Measurements from ENCODE around the gene DNLZ.
"Not testable (repeated sequence)": the region's sequence is repeated elsewhere in the genome, so short reads cannot be mapped to it uniquely, and the experiment has no call there.

Gene DNLZ

GRCh38 chr9:136359774-136360718 is 3.5 kb downstream of the DNLZ start:
- H3K4me3 ChIP-seq (ENCODE audit: low read length) = no peak overlapping the region
- peaks cover 27% of the 10 kb centered on the region for H3K4me1 ChIP-seq (ENCODE audit: control insufficient read depth, insufficient read depth, low read length)
- H3K27me3 ChIP-seq (ENCODE audit: control insufficient read depth, insufficient read depth, low read length) = no peaks in the 10 kb centered on the region
- no peaks in the 10 kb centered on the region for H3K36me3 ChIP-seq (ENCODE audit: control insufficient read depth, insufficient read depth, low read length)
- H3K9ac ChIP-seq (ENCODE audit: low read length) = no peak overlapping the region
- H3K27ac ChIP-seq (ENCODE audit: low read depth, low read length) = peak overlapping the region; percentile 81

- Histone ChIP-seq H3K27ac (ENCODE audit: low read depth, low read length) (no peak overlapping the region), H3K4me1 (ENCODE audit: control insufficient read depth, insufficient read depth, low read length) (peaks cover 29% of the 10 kb centered on the region), H3K27me3 (ENCODE audit: control insufficient read depth, insufficient read depth, low read length) (no peaks in the 10 kb centered on the region), H3K36me3 (ENCODE audit: control insufficient read depth, insufficient read depth, low read length) (no peaks in the 10 kb centered on the region), H3K4me3 (ENCODE audit: low read length) (no peak overlapping the region), H3K9ac (ENCODE audit: low read length) (no peak overlapping the region)
These were observed 4.7 kb downstream of the DNLZ start for GRCh38 chr9:136358888-136359287.

GRCh38 chr9:136358016-136358415 is 5.5 kb downstream of the DNLZ start:
- no peaks in the 10 kb centered on the region for H3K36me3 ChIP-seq (ENCODE audit: control insufficient read depth, insufficient read depth, low read length)
- peaks cover 27% of the 10 kb centered on the region for H3K4me1 ChIP-seq (ENCODE audit: control insufficient read depth, insufficient read depth, low read length)
- H3K4me3 ChIP-seq (ENCODE audit: low read length) = no peak overlapping the region
- H3K27ac ChIP-seq (ENCODE audit: low read depth, low read length) = no peak overlapping the region
- H3K27me3 ChIP-seq (ENCODE audit: control insufficient read depth, insufficient read depth, low read length) = no peaks in the 10 kb centered on the region
- no peak overlapping the region for H3K9ac ChIP-seq (ENCODE audit: low read length)

- Histone ChIP-seq H3K27ac (ENCODE audit: low read depth, low read length) (no peak overlapping the region), H3K27me3 (ENCODE audit: control insufficient read depth, insufficient read depth, low read length) (no peaks in the 10 kb centered on the region), H3K9ac (ENCODE audit: low read length) (no peak overlapping the region), H3K4me3 (ENCODE audit: low read length) (no peak overlapping the region), H3K4me1 (ENCODE audit: control insufficient read depth, insufficient read depth, low read length) (peaks cover 20% of the 10 kb centered on the region), H3K36me3 (ENCODE audit: control insufficient read depth, insufficient read depth, low read length) (no peaks in the 10 kb centered on the region)
These were observed 6.3 kb downstream of the DNLZ start for GRCh38 chr9:136357202-136357725.

GRCh38 chr9:136355616-136356557 is 7.7 kb downstream of the DNLZ start:
- Histone ChIP-seq H3K4me1 (ENCODE audit: control insufficient read depth, insufficient read depth, low read length) (peaks cover 8% of the 10 kb centered on the region), H3K9ac (ENCODE audit: low read length) (no peak overlapping the region), H3K27me3 (ENCODE audit: control insufficient read depth, insufficient read depth, low read length) (no peaks in the 10 kb centered on the region), H3K36me3 (ENCODE audit: control insufficient read depth, insufficient read depth, low read length) (no peaks in the 10 kb centered on the region), H3K27ac (ENCODE audit: low read depth, low read length) (no peak overlapping the region), H3K4me3 (ENCODE audit: low read length) (no peak overlapping the region)

GRCh38 chr9:136354592-136355085 is 8.9 kb downstream of the DNLZ start:
- Histone ChIP-seq H3K27me3 (ENCODE audit: control insufficient read depth, insufficient read depth, low read length) (no peaks in the 10 kb centered on the region), H3K9ac (ENCODE audit: low read length) (no peak overlapping the region), H3K36me3 (ENCODE audit: control insufficient read depth, insufficient read depth, low read length) (no peaks in the 10 kb centered on the region), H3K4me1 (ENCODE audit: control insufficient read depth, insufficient read depth, low read length) (peaks cover 4% of the 10 kb centered on the region), H3K27ac (ENCODE audit: low read depth, low read length) (no peak overlapping the region), H3K4me3 (ENCODE audit: low read length) (no peak overlapping the region)

GRCh38 chr9:136353757-136354488 is 9.6 kb downstream of the DNLZ start:
- H3K9ac ChIP-seq (ENCODE audit: low read length) = no peak overlapping the region
- H3K4me3 ChIP-seq (ENCODE audit: low read length) = no peak overlapping the region
- peaks cover 4% of the 10 kb centered on the region for H3K4me1 ChIP-seq (ENCODE audit: control insufficient read depth, insufficient read depth, low read length)
- H3K27ac ChIP-seq (ENCODE audit: low read depth, low read length) = peak overlapping the region; percentile 52
- H3K27me3 ChIP-seq (ENCODE audit: control insufficient read depth, insufficient read depth, low read length) = no peaks in the 10 kb centered on the region
- H3K36me3 ChIP-seq (ENCODE audit: control insufficient read depth, insufficient read depth, low read length) = no peaks in the 10 kb centered on the region

- no peak overlapping the region for H3K27ac ChIP-seq (ENCODE audit: low read depth, low read length)
- no peaks in the 10 kb centered on the region for H3K27me3 ChIP-seq (ENCODE audit: control insufficient read depth, insufficient read depth, low read length)
- peaks cover 4% of the 10 kb centered on the region for H3K4me1 ChIP-seq (ENCODE audit: control insufficient read depth, insufficient read depth, low read length)
- no peak overlapping the region for H3K4me3 ChIP-seq (ENCODE audit: low read length)
- no peaks in the 10 kb centered on the region for H3K36me3 ChIP-seq (ENCODE audit: control insufficient read depth, insufficient read depth, low read length)
- H3K9ac ChIP-seq (ENCODE audit: low read length) = no peak overlapping the region
These were observed 10.5 kb downstream of the DNLZ start for GRCh38 chr9:136353088-136353487.

GRCh38 chr9:136352682-136353081 is 10.9 kb downstream of the DNLZ start:
- H3K27me3 ChIP-seq (ENCODE audit: control insufficient read depth, insufficient read depth, low read length) = no peaks in the 10 kb centered on the region
- no peak overlapping the region for H3K27ac ChIP-seq (ENCODE audit: low read depth, low read length)
- no peak overlapping the region for H3K4me3 ChIP-seq (ENCODE audit: low read length)
- no peak overlapping the region for H3K9ac ChIP-seq (ENCODE audit: low read length)
- no peaks in the 10 kb centered on the region for H3K36me3 ChIP-seq (ENCODE audit: control insufficient read depth, insufficient read depth, low read length)
- peaks cover 4% of the 10 kb centered on the region for H3K4me1 ChIP-seq (ENCODE audit: control insufficient read depth, insufficient read depth, low read length)

GRCh38 chr9:136351868-136352267 is 11.7 kb downstream of the DNLZ start:
- H3K4me1 ChIP-seq (ENCODE audit: control insufficient read depth, insufficient read depth, low read length); H3K36me3 ChIP-seq (ENCODE audit: control insufficient read depth, insufficient read depth, low read length); H3K27me3 ChIP-seq (ENCODE audit: control insufficient read depth, insufficient read depth, low read length); H3K27ac ChIP-seq (ENCODE audit: low read depth, low read length); H3K4me3 ChIP-seq (ENCODE audit: low read length); H3K9ac ChIP-seq (ENCODE audit: low read length): not testable (repeated sequence)

GRCh38 chr9:136351252-136351800 is 12.2 kb downstream of the DNLZ start:
- Histone ChIP-seq H3K4me1 (ENCODE audit: control insufficient read depth, insufficient read depth, low read length) (peaks cover 4% of the 10 kb centered on the region), H3K27ac (ENCODE audit: low read depth, low read length) (no peak overlapping the region), H3K9ac (ENCODE audit: low read length) (no peak overlapping the region), H3K36me3 (ENCODE audit: control insufficient read depth, insufficient read depth, low read length) (no peaks in the 10 kb centered on the region), H3K27me3 (ENCODE audit: control insufficient read depth, insufficient read depth, low read length) (no peaks in the 10 kb centered on the region), H3K4me3 (ENCODE audit: low read length) (no peak overlapping the region)
